SU-DHL-6 (cell line): Measurements from ENCODE around the gene SLC9A5.

Experiments
- H2AFZ ChIP-seq: fragments of 200-600 bp; sonication (generic); 2 replicates; pipeline ENCODE4 v1.6.1; 2014; ENCODE audit warnings: low read depth, mild to moderate bottlenecking, moderate library complexity, mixed read lengths, antibody characterized with exemption, low read length; ENCODE audit not compliant: severe bottlenecking
- H3F3A ChIP-seq: fragments of 200-600 bp; shearing (Covaris generic); 2 replicates; pipeline ENCODE4 v1.6.0; 2016; ENCODE audit warnings: antibody characterized with exemption, mild to moderate bottlenecking; ENCODE audit not compliant: insufficient read depth
- H3K27ac ChIP-seq: fragments of 200-600 bp; sonication (generic); 2 replicates; pipeline ENCODE4 v1.5.1; 2016; ENCODE audit warnings: low read depth, mild to moderate bottlenecking, low read length, moderate library complexity, mixed read lengths
- H3K27me3 ChIP-seq: fragments of 200-600 bp; sonication (generic), shearing (Covaris generic); 2 replicates; pipeline ENCODE4 v1.6.0; 2014; ENCODE audit warnings: mild to moderate bottlenecking, low read length
- H3K36me3 ChIP-seq: fragments of 200-600 bp; sonication (generic); 2 replicates; pipeline ENCODE4 v1.6.1; 2014; ENCODE audit warnings: mild to moderate bottlenecking, low read length, mixed read lengths
- H3K4me2 ChIP-seq: fragments of 300-600, 200-600 bp; shearing (Covaris generic), sonication (generic); 2 replicates; pipeline ENCODE4 v1.6.0; 2014; ENCODE audit warnings: low read length, low read depth, mild to moderate bottlenecking; ENCODE audit not compliant: poor library complexity, severe bottlenecking
- H3K4me3 ChIP-seq: fragments of 200-600 bp; sonication (generic); 2 replicates; pipeline ENCODE4 v1.5.1; 2014; ENCODE audit warnings: antibody characterized with exemption, low read length, mild to moderate bottlenecking, mixed read lengths; ENCODE audit not compliant: insufficient read depth, poor library complexity, severe bottlenecking
- H3K79me2 ChIP-seq: fragments of 200-600 bp; sonication (generic); 2 replicates; pipeline ENCODE4 v1.6.1; 2014; ENCODE audit warnings: mild to moderate bottlenecking, low read length, moderate library complexity; ENCODE audit not compliant: insufficient read depth
- H3K9ac ChIP-seq: fragments of 200-600 bp; sonication (generic); 2 replicates; pipeline ENCODE4 v1.7.0; 2014; ENCODE audit warnings: mild to moderate bottlenecking, low read length
- H3K9me2 ChIP-seq: fragments of 200-600 bp; sonication (generic); replicated peaks from 2 replicates; pipeline ENCODE4 v1.6.1; 2014; ENCODE audit warnings: low read length; ENCODE audit not compliant: insufficient read depth
- H3K9me3 ChIP-seq: fragments of 200-600 bp; sonication (generic); 2 replicates; pipeline ENCODE4 v1.6.1; 2014; ENCODE audit warnings: low read length, mixed read lengths; ENCODE audit not compliant: insufficient read depth
- H4K20me1 ChIP-seq: fragments of 200-600 bp; sonication (generic); 2 replicates; pipeline ENCODE4 v1.6.1; 2014; ENCODE audit warnings: low read depth, mild to moderate bottlenecking, antibody characterized with exemption, low read length, moderate library complexity, mixed read lengths
- EZH2phosphoT487 ChIP-seq: fragments of 200-600 bp; sonication (generic), shearing (Covaris generic); conservative IDR thresholded peaks from 2 replicates; pipeline ENCODE4 v1.6.1; 2018; ENCODE audit warnings: mild to moderate bottlenecking, antibody characterized with exemption, low read length, moderate library complexity, mixed read lengths
- TF ChIP-seq, protein P1 (sequence below): fragments of 200-600 bp; sonication (generic); IDR thresholded peaks from one replicate; pipeline ENCODE4 v1.5.1; 2017; ENCODE audit warnings: antibody characterized with exemption, mild to moderate bottlenecking, low read length, moderate library complexity; ENCODE audit not compliant: insufficient read depth, poor library complexity, severe bottlenecking

SLC9A5 gene

DNA sequence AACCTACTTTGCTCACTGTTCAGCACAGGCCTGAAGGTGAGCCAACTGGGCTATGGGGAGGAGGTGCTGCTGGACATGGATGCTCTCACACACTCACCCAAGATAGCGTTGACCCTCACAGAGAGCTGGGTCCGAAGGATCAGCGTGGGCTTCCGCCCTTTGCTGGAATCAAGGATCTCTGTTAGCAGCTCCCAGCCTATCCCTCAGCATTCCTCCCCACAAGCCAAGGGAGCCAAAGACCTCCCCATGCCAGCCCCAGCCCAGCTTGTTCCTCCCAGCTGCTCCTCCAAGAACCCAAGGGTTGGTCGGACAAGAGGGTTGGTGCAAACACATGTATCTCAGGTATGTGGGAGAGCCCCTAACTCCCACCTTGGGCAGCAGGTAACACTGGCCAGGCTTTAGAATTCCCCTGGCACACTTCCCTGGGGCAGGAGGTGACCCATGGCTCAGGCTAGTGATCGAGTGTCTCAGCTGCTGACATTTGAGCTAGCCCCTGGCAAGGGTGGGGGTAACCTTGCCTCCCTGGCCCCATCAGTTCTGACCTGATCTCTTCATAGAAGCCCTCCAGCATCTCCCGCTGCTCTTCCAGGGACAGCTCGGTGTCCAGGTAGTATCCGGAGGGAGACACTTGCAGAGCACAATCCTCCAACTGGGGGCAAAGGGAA is 9.8 kb upstream of the SLC9A5 start:
- Histone ChIP-seq H3F3A (no peaks in the 10 kb centered on the region), H4K20me1 (no peaks in the 10 kb centered on the region; the same call in 1 of the 2 replicates), H3K27me3 (no peaks in the 10 kb centered on the region), H3K36me3 (no peaks in the 10 kb centered on the region), H3K9me2 (no peaks in the 10 kb centered on the region), H3K27ac (no peak overlapping the region), H3K4me2 (no peak overlapping the region), H3K9me3 (no peaks in the 10 kb centered on the region), H2AFZ (no peak overlapping the region), H3K79me2 (no peaks in the 10 kb centered on the region), H3K9ac (no peak overlapping the region), H3K4me3 (no peak overlapping the region)
- TF ChIP-seq, protein P1, sequence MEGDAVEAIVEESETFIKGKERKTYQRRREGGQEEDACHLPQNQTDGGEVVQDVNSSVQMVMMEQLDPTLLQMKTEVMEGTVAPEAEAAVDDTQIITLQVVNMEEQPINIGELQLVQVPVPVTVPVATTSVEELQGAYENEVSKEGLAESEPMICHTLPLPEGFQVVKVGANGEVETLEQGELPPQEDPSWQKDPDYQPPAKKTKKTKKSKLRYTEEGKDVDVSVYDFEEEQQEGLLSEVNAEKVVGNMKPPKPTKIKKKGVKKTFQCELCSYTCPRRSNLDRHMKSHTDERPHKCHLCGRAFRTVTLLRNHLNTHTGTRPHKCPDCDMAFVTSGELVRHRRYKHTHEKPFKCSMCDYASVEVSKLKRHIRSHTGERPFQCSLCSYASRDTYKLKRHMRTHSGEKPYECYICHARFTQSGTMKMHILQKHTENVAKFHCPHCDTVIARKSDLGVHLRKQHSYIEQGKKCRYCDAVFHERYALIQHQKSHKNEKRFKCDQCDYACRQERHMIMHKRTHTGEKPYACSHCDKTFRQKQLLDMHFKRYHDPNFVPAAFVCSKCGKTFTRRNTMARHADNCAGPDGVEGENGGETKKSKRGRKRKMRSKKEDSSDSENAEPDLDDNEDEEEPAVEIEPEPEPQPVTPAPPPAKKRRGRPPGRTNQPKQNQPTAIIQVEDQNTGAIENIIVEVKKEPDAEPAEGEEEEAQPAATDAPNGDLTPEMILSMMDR: no peak
- TF ChIP-seq EZH2phosphoT487: no peak

DNA sequence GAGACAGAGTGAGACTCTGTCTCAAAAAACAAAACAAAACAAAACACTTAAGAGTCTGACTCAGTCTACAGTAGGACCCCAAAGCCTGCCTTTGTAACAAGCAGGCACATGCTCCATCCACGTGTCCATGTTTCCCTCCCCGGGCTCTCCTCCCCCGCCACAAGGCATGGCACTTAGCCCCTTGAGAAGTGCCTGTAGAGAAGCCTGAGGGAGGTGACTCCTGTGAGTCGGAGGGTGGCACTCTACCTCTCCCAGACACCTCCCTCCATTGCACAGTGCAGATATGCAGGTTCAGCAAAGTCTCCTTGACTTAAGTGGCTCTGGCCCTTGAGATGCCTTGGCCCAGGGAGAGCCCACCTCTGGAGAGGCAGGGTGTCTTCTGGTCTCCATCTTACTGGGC is 8.3 kb upstream of the SLC9A5 start:
- Histone ChIP-seq H4K20me1 (no peaks in the 10 kb centered on the region; the same call in 1 of the 2 replicates), H3K27me3 (no peaks in the 10 kb centered on the region), H3K4me3 (no peak overlapping the region), H3K4me2 (no peak overlapping the region), H3K36me3 (no peaks in the 10 kb centered on the region), H3K9ac (no peak overlapping the region), H3K9me2 (no peaks in the 10 kb centered on the region), H3K27ac (no peak overlapping the region), H3K79me2 (no peaks in the 10 kb centered on the region), H2AFZ (no peak overlapping the region), H3K9me3 (no peaks in the 10 kb centered on the region), H3F3A (no peaks in the 10 kb centered on the region)
- no peak for TF ChIP-seq EZH2phosphoT487
- TF ChIP-seq, protein P1: no peak

DNA sequence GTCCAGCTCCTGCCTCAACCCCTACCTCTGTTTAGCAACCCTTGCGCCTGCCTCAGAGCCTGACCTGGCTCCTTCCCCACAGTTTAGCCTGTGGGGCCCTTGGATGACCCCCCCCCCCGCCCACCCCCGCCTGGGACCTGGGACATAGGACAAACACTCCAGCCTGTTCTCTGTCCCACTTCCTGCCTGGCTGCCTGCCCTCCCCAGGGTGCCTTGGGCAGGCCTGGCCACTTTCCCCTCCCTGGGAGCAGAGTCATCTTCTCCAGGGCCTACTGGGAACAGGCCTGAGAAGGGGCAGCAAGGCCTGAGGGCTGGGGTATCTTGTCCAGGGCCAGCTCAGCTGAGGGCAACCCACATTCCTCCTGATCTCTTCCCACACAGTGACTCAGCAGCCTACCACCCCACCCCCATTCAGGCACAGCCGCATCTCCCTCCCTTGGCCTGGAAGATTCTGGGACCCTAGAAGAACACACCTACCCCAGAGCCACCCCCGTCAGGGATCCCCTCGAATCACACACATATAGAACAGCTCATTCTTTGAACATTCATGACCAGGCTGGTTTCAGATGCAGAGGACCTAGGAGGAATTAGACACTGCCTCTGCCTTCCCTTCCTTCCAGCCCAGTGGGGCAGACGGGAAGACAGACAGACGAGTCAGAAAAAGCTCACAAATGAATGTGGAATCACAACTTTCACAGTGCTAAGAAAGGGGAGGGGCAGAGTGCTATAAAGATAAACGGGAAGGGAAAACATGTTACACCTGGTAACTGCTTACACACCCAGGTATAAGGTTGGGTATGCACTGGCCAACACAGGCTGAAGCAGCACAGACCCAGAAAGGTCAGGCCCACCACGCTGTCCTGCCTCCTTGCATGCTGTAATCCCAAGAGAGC is 7.5 kb upstream of the SLC9A5 start:
- no peak overlapping the region for H3K4me3 ChIP-seq
- no peaks in the 10 kb centered on the region for H3K9me2 ChIP-seq
- no peaks in the 10 kb centered on the region; the same call in 1 of the 2 replicates for H4K20me1 ChIP-seq
- H3K36me3 ChIP-seq: no peaks in the 10 kb centered on the region
- H2AFZ ChIP-seq: no peak overlapping the region
- no peak overlapping the region for H3K4me2 ChIP-seq
- H3K9me3 ChIP-seq: no peaks in the 10 kb centered on the region
- no peaks in the 10 kb centered on the region for H3F3A ChIP-seq
- no peaks in the 10 kb centered on the region for H3K27me3 ChIP-seq
- no peak for TF ChIP-seq EZH2phosphoT487
- TF ChIP-seq, protein P1: no peak
- no peak overlapping the region for H3K27ac ChIP-seq
- H3K79me2 ChIP-seq: no peaks in the 10 kb centered on the region
- H3K9ac ChIP-seq: no peak overlapping the region
